ENCODE measurements around the gene LIPC. TPM values are rescaled to one million over a fixed set of nuclear protein-coding genes. Genes with fewer than 3 reads are reported as not detected.

The LIPC gene
- total RNA-seq, 1 donor from 2014 or later, result 0.62 TPM

GRCh38 chr15:58453931-58454793, 22.4 kb downstream of the LIPC start:
- DNase-seq (ENCODE audit: low spot score), result peak; percentile 24
- Mint-ChIP-seq H3K4me1 (ENCODE audit: low read depth) (peaks cover 68% of the 10 kb centered on the region), H3K36me3 (ENCODE audit: low read depth) (peaks cover 8% of the 10 kb centered on the region), H3K27ac (peak overlapping the region; percentile 95), H3K27me3 (ENCODE audit: insufficient read depth) (no peaks in the 10 kb centered on the region), H3K4me3 (peak overlapping the region; percentile 28), H3K9me3 (no peaks in the 10 kb centered on the region)
- intact Hi-C loops (cut with micrococcal nuclease), result loop anchor here (1.0 to 5.0 kb wide), 3 partner anchors 33 to 245 kb away; no protein-coding TSS in a partner anchor

- intact Hi-C loops (cut with micrococcal nuclease), result loop anchor here (1.0 to 5.0 kb wide), 4 partner anchors 32 to 244 kb away; no protein-coding TSS in a partner anchor
- H3K4me3 Mint-ChIP-seq, result peak overlapping the region; percentile 0
- no peaks in the 10 kb centered on the region for H3K27me3 Mint-ChIP-seq (ENCODE audit: insufficient read depth)
- peak overlapping the region; percentile 95 for H3K27ac Mint-ChIP-seq
- no peak for DNase-seq (ENCODE audit: low spot score)
- H3K36me3 Mint-ChIP-seq (ENCODE audit: low read depth), result peaks cover 7% of the 10 kb centered on the region
- H3K4me1 Mint-ChIP-seq (ENCODE audit: low read depth), result peaks cover 77% of the 10 kb centered on the region
- H3K9me3 Mint-ChIP-seq, result no peaks in the 10 kb centered on the region
Observed at GRCh38 chr15:58454950-58455401, 23.2 kb downstream of the LIPC start.

GRCh38 chr15:58457466-58457965, 25.7 kb downstream of the LIPC start:
- peaks cover 7% of the 10 kb centered on the region for H3K36me3 Mint-ChIP-seq (ENCODE audit: low read depth)
- peaks cover 87% of the 10 kb centered on the region for H3K4me1 Mint-ChIP-seq (ENCODE audit: low read depth)
- intact Hi-C loops (cut with micrococcal nuclease), result loop anchor here (1.0 to 5.0 kb wide), 7 partner anchors 16 to 291 kb away; partner anchors contain the start of gene ADAM10
- H3K9me3 Mint-ChIP-seq, result no peaks in the 10 kb centered on the region
- peak overlapping the region; percentile 84 for H3K27ac Mint-ChIP-seq
- peak; percentile 26 for DNase-seq (ENCODE audit: low spot score)
- H3K27me3 Mint-ChIP-seq (ENCODE audit: insufficient read depth), result no peaks in the 10 kb centered on the region
- H3K4me3 Mint-ChIP-seq, result peak overlapping the region; percentile 29

- Mint-ChIP-seq H3K27me3 (ENCODE audit: insufficient read depth) (no peaks in the 10 kb centered on the region), H3K4me1 (ENCODE audit: low read depth) (peaks cover 90% of the 10 kb centered on the region), H3K36me3 (ENCODE audit: low read depth) (peaks cover 6% of the 10 kb centered on the region), H3K4me3 (peak overlapping the region; percentile 29), H3K9me3 (no peaks in the 10 kb centered on the region), H3K27ac (peak overlapping the region; percentile 84)
- intact Hi-C loops (cut with micrococcal nuclease), result loop anchor here (5.0 kb wide), 1 partner anchor 46 kb away; no protein-coding TSS in a partner anchor
- no peak for DNase-seq (ENCODE audit: low spot score)
Observed at GRCh38 chr15:58458076-58458475, 26.3 kb downstream of the LIPC start.

GRCh38 chr15:58459045-58459444, 27.3 kb downstream of the LIPC start:
- H3K9me3 Mint-ChIP-seq, result no peaks in the 10 kb centered on the region
- H3K4me3 Mint-ChIP-seq, result peak overlapping the region; percentile 15
- DNase-seq (ENCODE audit: low spot score), result no peak
- intact Hi-C loops (cut with micrococcal nuclease), result loop anchor here (5.0 kb wide), 1 partner anchor 47 kb away; no protein-coding TSS in a partner anchor
- no peaks in the 10 kb centered on the region for H3K27me3 Mint-ChIP-seq (ENCODE audit: insufficient read depth)
- H3K4me1 Mint-ChIP-seq (ENCODE audit: low read depth), result peaks cover 91% of the 10 kb centered on the region
- H3K27ac Mint-ChIP-seq, result peak overlapping the region; percentile 69
- peaks cover 7% of the 10 kb centered on the region for H3K36me3 Mint-ChIP-seq (ENCODE audit: low read depth)

GRCh38 chr15:58459560-58459959, 27.8 kb downstream of the LIPC start:
- no peak overlapping the region for H3K4me3 Mint-ChIP-seq
- H3K4me1 Mint-ChIP-seq (ENCODE audit: low read depth), result peaks cover 90% of the 10 kb centered on the region
- no peak for DNase-seq (ENCODE audit: low spot score)
- H3K27ac Mint-ChIP-seq, result peak overlapping the region; percentile 69
- peaks cover 9% of the 10 kb centered on the region for H3K36me3 Mint-ChIP-seq (ENCODE audit: low read depth)
- H3K27me3 Mint-ChIP-seq (ENCODE audit: insufficient read depth), result no peaks in the 10 kb centered on the region
- no peaks in the 10 kb centered on the region for H3K9me3 Mint-ChIP-seq
- intact Hi-C loops (cut with micrococcal nuclease), result loop anchor here (5.0 kb wide), 1 partner anchor 47 kb away; no protein-coding TSS in a partner anchor

- H3K36me3 Mint-ChIP-seq (ENCODE audit: low read depth), result peaks cover 6% of the 10 kb centered on the region
- no peaks in the 10 kb centered on the region for H3K27me3 Mint-ChIP-seq (ENCODE audit: insufficient read depth)
- H3K4me1 Mint-ChIP-seq (ENCODE audit: low read depth), result peaks cover 84% of the 10 kb centered on the region
- H3K4me3 Mint-ChIP-seq, result no peak overlapping the region
- DNase-seq (ENCODE audit: low spot score), result no peak
- intact Hi-C loops (cut with micrococcal nuclease), result no loop called here
- H3K27ac Mint-ChIP-seq, result peak overlapping the region; percentile 41
- H3K9me3 Mint-ChIP-seq, result no peaks in the 10 kb centered on the region
Observed at GRCh38 chr15:58460116-58460790, 28.5 kb downstream of the LIPC start.

- intact Hi-C loops (cut with micrococcal nuclease), result no loop called here
- Mint-ChIP-seq H3K27ac (peak overlapping the region; percentile 18), H3K36me3 (ENCODE audit: low read depth) (peaks cover 10% of the 10 kb centered on the region), H3K9me3 (no peaks in the 10 kb centered on the region), H3K4me3 (no peak overlapping the region), H3K4me1 (ENCODE audit: low read depth) (peaks cover 85% of the 10 kb centered on the region), H3K27me3 (ENCODE audit: insufficient read depth) (no peaks in the 10 kb centered on the region)
- DNase-seq (ENCODE audit: low spot score), result no peak
Observed at GRCh38 chr15:58460872-58461271, 29.1 kb downstream of the LIPC start.

- Mint-ChIP-seq H3K4me3 (peak overlapping the region; percentile 2), H3K27ac (peak overlapping the region; percentile 61), H3K36me3 (ENCODE audit: low read depth) (peaks cover 8% of the 10 kb centered on the region), H3K9me3 (no peaks in the 10 kb centered on the region), H3K27me3 (ENCODE audit: insufficient read depth) (no peaks in the 10 kb centered on the region), H3K4me1 (ENCODE audit: low read depth) (peaks cover 80% of the 10 kb centered on the region)
- DNase-seq (ENCODE audit: low spot score), result no peak
- intact Hi-C loops (cut with micrococcal nuclease), result no loop called here
Observed at GRCh38 chr15:58462547-58462946, 30.8 kb downstream of the LIPC start.

- Mint-ChIP-seq H3K27ac (peak overlapping the region; percentile 46), H3K27me3 (ENCODE audit: insufficient read depth) (no peaks in the 10 kb centered on the region), H3K4me3 (peak overlapping the region; percentile 35), H3K9me3 (no peaks in the 10 kb centered on the region), H3K36me3 (ENCODE audit: low read depth) (peaks cover 8% of the 10 kb centered on the region), H3K4me1 (ENCODE audit: low read depth) (peaks cover 76% of the 10 kb centered on the region)
- intact Hi-C loops (cut with micrococcal nuclease), result no loop called here
- no peak for DNase-seq (ENCODE audit: low spot score)
Observed at GRCh38 chr15:58462973-58463663, 31.3 kb downstream of the LIPC start.

GRCh38 chr15:58463815-58464650, 32.2 kb downstream of the LIPC start:
- no peaks in the 10 kb centered on the region for H3K27me3 Mint-ChIP-seq (ENCODE audit: insufficient read depth)
- H3K36me3 Mint-ChIP-seq (ENCODE audit: low read depth), result peaks cover 8% of the 10 kb centered on the region
- intact Hi-C loops (cut with micrococcal nuclease), result no loop called here
- peaks cover 70% of the 10 kb centered on the region for H3K4me1 Mint-ChIP-seq (ENCODE audit: low read depth)
- DNase-seq (ENCODE audit: low spot score), result no peak
- no peak overlapping the region for H3K4me3 Mint-ChIP-seq
- H3K9me3 Mint-ChIP-seq, result no peaks in the 10 kb centered on the region
- H3K27ac Mint-ChIP-seq, result no peak overlapping the region

- intact Hi-C loops (cut with micrococcal nuclease), result no loop called here
- Mint-ChIP-seq H3K9me3 (no peaks in the 10 kb centered on the region), H3K27ac (no peak overlapping the region), H3K36me3 (ENCODE audit: low read depth) (peaks cover 8% of the 10 kb centered on the region), H3K27me3 (ENCODE audit: insufficient read depth) (no peaks in the 10 kb centered on the region), H3K4me3 (no peak overlapping the region), H3K4me1 (ENCODE audit: low read depth) (peaks cover 69% of the 10 kb centered on the region)
- no peak for DNase-seq (ENCODE audit: low spot score)
Observed at GRCh38 chr15:58465070-58465469, 33.3 kb downstream of the LIPC start.
